Neural progenitor cell (in vitro differentiated cells): ENCODE data around the gene TFAP2E.

ENCODE experiments used
- CTCF ChIP-seq: fragments of 200-600 bp; sonication (generic); IDR thresholded peaks from 2 replicates; pipeline ENCODE4 v1.5.1; 2017; ENCODE audit warnings: antibody characterized with exemption, mild to moderate bottlenecking
- EZH2 ChIP-seq: fragments of 200-600 bp; sonication (generic); IDR thresholded peaks from 2 replicates; pipeline ENCODE4 v1.6.1; 2017; ENCODE audit warnings: antibody characterized with exemption, mild to moderate bottlenecking, moderate library complexity
- EZH2phosphoT487 ChIP-seq: fragments of 200-600 bp; sonication (generic); IDR thresholded peaks from 2 replicates; pipeline ENCODE4 v1.6.1; 2017; ENCODE audit warnings: antibody characterized with exemption

DNA sequence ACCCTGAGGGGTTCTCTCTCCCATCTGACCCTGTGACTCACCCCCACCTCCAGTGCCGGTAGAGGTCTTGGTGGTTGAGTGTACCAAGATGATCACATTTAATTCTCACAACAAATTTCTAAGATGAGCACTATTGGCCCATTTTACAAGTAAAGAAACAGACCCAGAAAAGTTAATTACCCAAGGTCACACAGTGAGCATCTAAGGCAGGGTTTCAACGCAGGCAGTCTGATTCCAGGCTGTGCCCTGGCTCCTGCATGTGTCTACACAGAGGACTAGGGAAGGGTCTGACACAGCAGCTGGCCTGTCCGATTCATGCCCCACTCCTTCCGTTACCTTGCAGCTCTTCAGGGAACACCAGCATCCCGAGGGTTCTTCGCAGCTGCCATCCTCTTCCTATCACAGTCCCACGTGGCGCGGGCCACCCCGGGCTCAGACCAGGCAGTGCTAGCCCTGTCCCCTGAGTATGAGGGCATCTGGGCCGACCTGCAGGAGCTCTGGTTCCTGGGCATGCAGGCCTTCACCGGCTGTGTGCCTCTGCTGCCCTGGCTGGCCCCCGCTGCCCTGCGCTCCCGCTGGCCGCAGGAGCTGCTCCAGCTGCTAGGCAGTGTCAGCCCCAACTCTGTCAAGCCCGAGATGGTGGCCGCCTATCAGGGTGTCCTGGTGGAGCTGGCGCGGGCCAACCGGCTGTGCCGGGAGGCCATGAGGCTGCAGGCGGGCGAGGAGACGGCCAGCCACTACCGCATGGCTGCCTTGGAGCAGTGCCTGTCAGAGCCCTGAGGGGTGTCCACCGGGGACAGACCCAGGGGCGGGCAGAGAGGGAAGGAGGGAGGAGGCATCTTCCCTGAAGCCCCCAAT lies 8.0 kb upstream of the TFAP2E start:
- TF ChIP-seq CTCF: no peak
- TF ChIP-seq EZH2: no peak
- TF ChIP-seq EZH2phosphoT487: no peak
